GM19463 (cell line): ENCODE data around the gene DDX31.

Experiments used
- ATAC-seq: cut with Tn5 transposase; IDR thresholded peaks from one replicate; pipeline ENCODE4 v1.9.1; 2021; ENCODE audit warnings: mild to moderate bottlenecking, moderate library complexity; ENCODE audit not compliant: unreplicated experiment

DDX31 gene

GRCh38 chr9:132674485-132674884 lies 4.7 kb upstream of the DDX31 start:
- ATAC-seq: no peak

GRCh38 chr9:132673355-132673754 lies 3.6 kb upstream of the DDX31 start:
- ATAC-seq: no peak

- no peak for ATAC-seq
Observed at GRCh38 chr9:132672413-132672690, 2.6 kb upstream of the DDX31 start.

DNA sequence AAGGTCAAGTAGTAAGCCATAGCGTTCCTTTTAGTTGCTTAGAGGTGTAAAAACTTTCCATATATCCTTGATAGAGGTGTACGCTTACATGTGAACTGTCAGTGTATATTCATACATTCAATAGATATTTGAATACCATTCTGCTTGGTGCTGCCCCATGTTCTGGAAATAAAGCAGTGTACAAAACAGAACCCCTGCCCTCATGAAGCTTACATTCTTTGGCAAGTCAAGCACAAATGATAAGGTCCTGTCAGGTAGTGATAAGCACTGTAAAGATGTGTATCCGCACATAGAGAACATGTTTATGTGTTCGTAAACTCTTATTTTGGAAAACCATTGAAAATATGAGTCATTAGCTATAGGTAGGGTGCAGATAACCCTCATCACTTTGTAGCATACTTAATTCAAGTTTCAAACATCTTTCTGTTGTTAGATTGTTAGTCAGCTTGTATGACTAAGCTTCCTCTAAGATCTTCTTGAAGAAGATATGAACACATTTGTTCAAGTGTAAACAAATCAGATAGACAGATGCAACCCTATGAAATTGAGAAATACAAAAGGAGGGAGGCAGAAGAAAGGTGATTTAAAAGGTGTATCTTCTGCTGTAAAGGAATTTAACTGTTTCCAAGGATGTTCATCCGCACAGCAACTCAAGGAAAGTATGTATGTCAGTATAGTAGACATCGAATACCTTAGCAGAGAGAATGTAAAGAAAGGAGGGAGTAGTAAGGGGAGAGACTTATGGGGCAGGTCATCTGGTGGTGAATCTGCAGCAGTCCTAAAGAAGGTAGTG lies 2.0 kb upstream of the DDX31 start:
- no peak for ATAC-seq

DNA sequence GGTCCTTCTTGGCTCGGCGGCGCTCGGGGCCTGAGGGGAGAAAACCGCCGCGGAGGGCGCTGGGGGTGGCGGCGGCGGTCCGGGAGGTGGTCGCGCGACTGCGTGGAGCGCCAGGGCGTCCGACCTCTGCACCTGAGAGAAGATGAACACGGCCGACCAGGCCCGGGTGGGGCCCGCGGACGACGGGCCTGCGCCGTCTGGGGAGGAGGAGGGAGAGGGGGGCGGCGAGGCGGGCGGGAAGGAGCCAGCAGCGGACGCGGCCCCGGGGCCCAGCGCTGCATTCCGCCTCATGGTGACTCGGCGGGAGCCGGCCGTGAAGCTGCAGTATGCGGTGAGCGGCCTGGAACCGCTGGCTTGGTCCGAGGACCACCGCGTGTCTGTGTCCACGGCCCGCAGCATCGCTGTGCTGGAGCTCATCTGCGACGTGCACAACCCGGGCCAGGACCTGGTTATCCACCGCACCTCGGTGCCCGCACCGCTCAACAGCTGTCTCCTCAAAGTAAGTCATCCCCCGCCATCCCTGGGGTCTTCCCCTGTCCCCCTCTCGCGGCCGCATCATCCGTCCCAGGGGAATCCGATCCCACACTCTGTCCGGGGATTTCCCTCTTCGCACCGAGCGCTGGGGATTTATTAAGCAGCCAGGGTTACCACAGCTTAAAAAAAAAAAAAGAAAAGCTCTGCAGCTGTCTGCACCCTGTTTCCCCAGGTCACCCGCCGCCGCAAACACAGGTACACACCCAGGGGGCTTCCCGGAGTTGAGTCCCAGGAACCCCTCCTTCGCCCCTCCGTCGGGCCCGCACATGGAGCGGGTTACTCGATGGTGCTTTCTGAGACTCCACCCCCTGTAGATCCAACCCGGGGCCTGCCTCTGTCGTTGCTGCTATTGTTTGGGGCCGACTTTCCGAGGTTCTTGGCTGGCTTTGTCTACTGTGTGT lies 941 bp upstream of the DDX31 start, which contains the start of gene GTF3C4:
TSS of gene GTF3C4 (plus strand) at position 8 of the 935 bp plus-strand sequence. CDS start at position 143, 135 bp downstream.
- ATAC-seq: peak; percentile 40

DNA sequence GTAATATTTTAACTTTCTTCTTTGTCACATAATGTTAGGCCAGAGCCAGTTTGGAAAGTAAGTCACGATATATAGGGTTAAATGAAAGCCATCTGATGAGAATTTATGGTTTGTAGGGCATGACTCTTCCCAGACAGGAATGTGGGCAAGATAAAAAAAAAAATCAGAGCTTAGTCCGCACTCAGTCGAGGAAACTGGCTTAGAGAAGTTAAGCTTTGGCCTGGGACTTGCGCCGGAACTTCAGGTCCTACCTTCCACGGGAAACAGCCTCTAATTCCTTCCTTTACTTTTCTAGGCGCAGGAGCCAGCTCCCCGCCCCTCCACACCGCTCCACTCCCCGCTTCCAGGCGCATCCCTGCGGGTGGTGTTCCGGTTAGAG lies 475 bp downstream of the DDX31 start:
- no peak for ATAC-seq

GRCh38 chr9:132663851-132664250 lies 5.9 kb downstream of the DDX31 start:
- ATAC-seq: no peak

- ATAC-seq: no peak
Observed at GRCh38 chr9:132663117-132663516, 6.7 kb downstream of the DDX31 start.

DNA sequence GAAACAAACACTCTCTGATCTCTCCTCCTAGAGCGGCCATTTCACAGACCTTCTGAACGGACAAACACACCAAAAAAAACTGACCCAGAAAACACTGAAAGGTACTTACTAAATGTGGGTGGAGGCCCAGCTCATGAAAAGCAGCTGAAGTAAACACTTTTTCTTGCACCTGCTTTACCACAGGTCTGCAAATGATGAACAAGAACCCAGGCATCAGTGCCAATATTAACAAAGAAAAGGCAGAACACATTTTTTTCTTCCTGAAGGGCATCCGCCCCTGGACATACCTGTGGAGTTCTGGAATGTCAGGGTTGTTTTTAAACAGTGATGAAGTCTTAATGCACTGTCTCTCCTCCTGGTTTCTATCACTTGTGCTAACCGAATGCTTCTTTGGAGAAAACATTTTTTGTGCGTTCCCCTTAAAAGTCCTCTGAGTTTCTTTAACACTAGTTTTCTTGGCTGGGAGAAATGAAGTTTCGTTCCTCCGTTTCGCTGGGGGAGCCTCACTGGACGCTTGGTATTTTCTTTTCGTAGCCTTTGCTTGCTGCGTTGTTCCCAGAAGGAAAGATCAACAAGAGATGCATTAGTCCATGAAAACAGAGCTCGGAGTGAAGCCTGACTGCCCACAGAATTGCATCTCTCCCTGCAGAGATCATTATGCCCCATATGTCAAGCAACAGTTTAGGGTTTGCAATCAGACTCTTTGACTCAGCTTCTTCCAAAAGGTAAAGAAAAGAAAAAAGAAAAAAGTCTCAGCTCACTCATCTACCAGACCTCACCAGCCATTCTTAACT lies 7.4 kb downstream of the DDX31 start:
- ATAC-seq: no peak

- ATAC-seq: no peak
Observed at GRCh38 chr9:132656299-132656698, 13.5 kb downstream of the DDX31 start.

GRCh38 chr9:132651259-132651658 lies 18.5 kb downstream of the DDX31 start:
- no peak for ATAC-seq

GRCh38 chr9:132648685-132649084 lies 21.1 kb downstream of the DDX31 start:
- no peak for ATAC-seq

GRCh38 chr9:132648283-132648682 lies 21.5 kb downstream of the DDX31 start:
- ATAC-seq: no peak

GRCh38 chr9:132647806-132648205 lies 22.0 kb downstream of the DDX31 start:
- no peak for ATAC-seq

DNA sequence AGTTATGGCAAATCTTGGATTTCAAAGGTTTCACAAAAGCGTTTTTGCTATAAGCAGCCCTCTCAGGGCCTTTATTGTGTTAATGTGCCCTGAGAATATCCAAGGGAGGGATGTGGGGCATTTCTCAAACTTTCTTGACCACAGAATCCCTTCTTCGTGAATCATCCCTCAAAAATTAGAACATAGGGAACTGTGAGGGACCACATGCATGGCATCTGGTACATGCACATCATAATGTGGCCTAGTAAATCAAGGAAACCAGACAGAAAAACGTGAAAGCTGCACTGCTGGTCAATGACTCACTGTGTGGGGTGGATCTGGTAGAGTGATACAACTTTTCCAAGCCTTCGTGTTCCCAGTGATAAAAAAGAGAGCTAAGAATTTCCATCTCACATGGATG lies 22.4 kb downstream of the DDX31 start:
- no peak for ATAC-seq

DNA sequence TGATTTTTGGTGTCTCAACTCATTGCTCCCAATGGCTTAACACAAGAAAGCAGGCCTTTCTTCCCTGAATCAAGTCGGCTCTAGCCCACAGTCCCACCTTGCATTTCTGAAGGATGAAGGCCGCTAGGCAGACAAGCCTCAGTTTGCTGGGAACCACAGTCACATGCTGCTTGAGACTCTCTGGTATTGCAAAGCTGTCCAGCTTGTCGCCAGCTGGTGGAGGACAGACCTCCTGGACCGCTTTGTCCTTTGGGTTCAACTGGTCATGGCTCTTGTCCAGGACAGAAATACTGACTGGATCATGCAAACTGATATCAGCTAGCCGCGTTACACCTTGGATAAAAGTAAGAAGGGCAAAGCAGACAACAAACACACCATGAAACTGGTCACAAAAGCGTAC lies 23.1 kb downstream of the DDX31 start:
- ATAC-seq: no peak

- no peak for ATAC-seq
Observed at GRCh38 chr9:132645711-132646110, 24.1 kb downstream of the DDX31 start.

DNA sequence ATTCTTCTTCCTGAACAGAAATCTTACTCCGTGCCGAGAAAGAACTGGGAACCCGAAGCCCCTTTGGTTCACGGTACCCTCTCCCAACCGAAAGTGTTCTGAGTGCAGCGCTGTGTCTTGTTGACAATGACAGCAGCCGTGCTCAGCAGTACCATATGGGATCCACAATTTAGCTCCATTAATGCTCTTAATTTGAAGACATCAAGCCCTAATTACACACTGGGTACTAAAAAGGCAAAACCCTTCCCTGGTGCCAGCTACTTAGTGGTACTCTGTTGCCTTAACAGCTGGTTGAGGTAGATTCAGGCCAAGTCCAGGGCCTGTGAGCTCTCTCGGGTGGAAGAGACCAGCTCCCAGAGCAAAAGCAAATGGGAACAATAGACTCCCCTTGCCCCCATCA lies 24.5 kb downstream of the DDX31 start:
- ATAC-seq: no peak

DNA sequence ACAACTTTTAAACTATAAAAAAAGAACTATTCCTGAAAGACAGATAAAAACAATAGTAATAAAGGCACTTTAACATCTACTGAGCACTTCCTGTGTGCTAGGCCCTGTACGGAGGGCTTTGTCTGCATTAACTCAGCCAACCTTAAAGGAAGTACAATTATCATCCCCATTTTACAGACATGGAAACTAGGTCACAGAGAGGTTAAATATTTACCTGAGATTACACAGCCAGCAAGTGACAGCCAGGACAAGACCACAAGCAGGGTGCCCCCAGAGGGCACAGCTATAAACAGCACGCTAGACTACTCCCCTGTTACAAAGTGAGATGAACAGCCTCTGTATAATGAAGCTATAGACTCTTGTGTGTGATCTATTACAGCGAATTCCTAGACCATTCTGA lies 25.5 kb downstream of the DDX31 start:
- peak; percentile 66 for ATAC-seq

DNA sequence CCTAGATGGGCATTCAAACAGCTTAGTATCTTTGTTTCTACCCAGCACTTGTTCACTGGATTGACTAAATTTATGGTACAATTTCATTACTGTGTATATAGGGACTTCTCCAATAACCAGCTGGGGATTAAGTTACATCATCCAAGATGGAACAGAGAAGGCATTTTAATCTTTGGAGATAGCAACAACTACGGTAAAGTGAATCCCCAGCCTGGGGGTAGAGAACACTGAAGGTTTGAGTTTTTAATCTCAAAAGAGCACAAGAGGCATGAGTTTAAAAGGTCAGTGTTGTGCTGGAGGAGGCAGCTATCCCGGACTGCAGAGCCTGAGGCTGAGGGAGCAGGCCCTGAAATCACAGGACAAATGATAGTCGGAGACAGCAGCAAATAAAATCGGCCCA lies 28.6 kb downstream of the DDX31 start:
- ATAC-seq: no peak

- no peak for ATAC-seq
Observed at GRCh38 chr9:132639322-132639721, 30.5 kb downstream of the DDX31 start.
